Omental fat pad (tissue), 4 donors: ENCODE results near the gene EBI3. TPM values are rescaled to one million over a fixed set of nuclear protein-coding genes. Genes with fewer than 3 reads are reported as not detected.
"Not testable (repeated sequence)": the region's sequence is repeated elsewhere in the genome, so short reads cannot be mapped to it uniquely, and the experiment has no call there.

Experiments
- ATAC-seq: fragments of 150-250 bp; one replicate; pipeline ENCODE4 v1.9.1; 2016; ENCODE audit warnings: mild to moderate bottlenecking, moderate library complexity; ENCODE audit not compliant: low FRiP score
- DNase-seq: peaks from one replicate; pipeline ENCODE4 v3.0.0-alpha.2; 2019; ENCODE audit warnings: low spot score
- total RNA-seq, 4 donors: library from RNA; depleted of rRNA; stranded (reverse); fragments of >200 nt; gene quantifications; one replicate each; pipeline ENCODE4 v1.1.0, GENCODE V29; 2016
- TF ChIP-seq, protein P1 (sequence below), 3 donors: fragments of 450-650 bp; IDR thresholded peaks; one replicate each; pipeline ENCODE4 v1.5.1; 2016 to 2017; ENCODE audit warnings: antibody characterized with exemption in 3 of 3, mild to moderate bottlenecking in 3 of 3, moderate library complexity in 2 of 3

Gene EBI3
- total RNA-seq, 4 donors from 2014 or later: 2.2 to 11.4 (median 5.0) TPM

DNA sequence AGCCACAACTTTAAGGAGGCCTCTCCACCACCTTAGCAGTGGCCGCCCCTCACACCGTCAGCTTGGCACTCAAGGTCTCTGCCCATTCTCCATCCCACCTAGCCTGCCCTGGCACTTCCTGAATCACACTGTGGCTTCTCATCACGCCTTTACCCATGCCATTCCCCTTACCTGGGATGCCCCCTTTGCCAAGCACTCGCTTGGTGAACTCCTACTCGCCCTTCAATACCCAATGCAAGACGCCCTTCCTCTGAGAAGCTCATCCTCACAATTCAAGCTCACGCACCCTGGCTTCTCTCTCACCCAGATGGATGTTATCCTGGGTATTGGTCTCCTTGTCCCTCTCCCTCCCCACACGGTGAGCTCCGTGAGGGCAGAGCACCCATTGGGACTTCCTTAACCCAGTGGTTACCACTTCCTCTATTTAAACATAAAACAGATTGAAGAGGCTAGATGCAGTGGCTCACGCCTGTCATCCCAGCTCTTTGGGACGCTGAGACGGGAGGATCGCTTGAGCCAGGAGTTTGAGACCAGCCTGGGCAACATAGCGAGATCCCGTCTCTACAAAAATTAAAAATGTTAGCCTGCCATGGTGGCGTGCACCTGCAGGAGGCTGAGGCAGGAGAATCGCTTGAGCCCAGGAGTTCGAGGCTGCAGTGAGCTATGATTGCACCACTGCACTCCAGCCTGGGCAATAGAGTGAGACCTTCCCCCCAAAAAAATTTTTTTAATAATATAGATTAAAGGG lies 37.1 kb downstream of the EBI3 start:
- TF ChIP-seq, protein P1, sequence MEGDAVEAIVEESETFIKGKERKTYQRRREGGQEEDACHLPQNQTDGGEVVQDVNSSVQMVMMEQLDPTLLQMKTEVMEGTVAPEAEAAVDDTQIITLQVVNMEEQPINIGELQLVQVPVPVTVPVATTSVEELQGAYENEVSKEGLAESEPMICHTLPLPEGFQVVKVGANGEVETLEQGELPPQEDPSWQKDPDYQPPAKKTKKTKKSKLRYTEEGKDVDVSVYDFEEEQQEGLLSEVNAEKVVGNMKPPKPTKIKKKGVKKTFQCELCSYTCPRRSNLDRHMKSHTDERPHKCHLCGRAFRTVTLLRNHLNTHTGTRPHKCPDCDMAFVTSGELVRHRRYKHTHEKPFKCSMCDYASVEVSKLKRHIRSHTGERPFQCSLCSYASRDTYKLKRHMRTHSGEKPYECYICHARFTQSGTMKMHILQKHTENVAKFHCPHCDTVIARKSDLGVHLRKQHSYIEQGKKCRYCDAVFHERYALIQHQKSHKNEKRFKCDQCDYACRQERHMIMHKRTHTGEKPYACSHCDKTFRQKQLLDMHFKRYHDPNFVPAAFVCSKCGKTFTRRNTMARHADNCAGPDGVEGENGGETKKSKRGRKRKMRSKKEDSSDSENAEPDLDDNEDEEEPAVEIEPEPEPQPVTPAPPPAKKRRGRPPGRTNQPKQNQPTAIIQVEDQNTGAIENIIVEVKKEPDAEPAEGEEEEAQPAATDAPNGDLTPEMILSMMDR (IDR thresholded peaks at IDR 0.05): no peak
- ATAC-seq: no peak
- DNase-seq: no peak

DNA sequence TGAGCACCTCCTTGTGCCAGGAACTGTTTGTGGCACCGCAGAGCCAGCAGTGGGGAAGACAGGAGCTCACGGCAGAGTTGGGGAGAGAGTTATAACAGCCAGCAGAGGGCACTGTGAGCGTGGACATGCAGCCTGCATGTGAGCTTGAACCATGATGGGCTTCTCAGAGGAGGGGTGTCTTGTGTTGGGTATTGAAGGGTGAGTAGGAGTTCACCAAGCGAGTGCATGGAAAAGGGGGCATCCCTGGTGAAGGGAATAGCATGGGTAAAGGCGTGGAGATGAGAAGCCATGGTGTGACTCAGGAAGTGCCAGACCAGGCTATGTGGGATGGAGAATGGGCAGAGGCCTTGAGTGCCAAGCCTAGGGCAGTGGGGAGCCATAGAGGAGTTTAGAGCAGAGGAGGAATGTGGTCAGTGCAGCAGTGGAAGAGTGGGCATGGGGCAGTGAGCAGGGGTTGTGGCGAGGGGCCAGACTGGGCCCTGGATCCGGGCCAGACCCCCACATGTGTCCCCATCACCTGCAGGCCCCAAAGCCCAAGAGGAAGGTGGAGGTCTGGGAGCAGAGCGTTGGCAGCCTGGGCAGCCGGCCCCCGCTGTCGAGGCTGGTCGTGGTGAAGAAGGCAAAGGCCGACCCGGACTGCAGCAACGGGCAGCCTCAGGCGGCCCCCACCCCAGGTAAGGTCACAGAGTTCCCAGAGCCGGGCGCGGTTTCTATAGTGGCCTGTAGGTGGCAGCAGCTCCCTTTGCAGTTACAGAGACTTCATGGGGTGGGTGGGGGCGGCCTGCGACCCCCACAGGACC lies 38.0 kb downstream of the EBI3 start:
- TF ChIP-seq, protein P1 (IDR thresholded peaks at IDR 0.05): peak in 1 of 3 donors; percentile 45
- ATAC-seq (peak; percentile 29), DNase-seq (peak; percentile 36)

DNA sequence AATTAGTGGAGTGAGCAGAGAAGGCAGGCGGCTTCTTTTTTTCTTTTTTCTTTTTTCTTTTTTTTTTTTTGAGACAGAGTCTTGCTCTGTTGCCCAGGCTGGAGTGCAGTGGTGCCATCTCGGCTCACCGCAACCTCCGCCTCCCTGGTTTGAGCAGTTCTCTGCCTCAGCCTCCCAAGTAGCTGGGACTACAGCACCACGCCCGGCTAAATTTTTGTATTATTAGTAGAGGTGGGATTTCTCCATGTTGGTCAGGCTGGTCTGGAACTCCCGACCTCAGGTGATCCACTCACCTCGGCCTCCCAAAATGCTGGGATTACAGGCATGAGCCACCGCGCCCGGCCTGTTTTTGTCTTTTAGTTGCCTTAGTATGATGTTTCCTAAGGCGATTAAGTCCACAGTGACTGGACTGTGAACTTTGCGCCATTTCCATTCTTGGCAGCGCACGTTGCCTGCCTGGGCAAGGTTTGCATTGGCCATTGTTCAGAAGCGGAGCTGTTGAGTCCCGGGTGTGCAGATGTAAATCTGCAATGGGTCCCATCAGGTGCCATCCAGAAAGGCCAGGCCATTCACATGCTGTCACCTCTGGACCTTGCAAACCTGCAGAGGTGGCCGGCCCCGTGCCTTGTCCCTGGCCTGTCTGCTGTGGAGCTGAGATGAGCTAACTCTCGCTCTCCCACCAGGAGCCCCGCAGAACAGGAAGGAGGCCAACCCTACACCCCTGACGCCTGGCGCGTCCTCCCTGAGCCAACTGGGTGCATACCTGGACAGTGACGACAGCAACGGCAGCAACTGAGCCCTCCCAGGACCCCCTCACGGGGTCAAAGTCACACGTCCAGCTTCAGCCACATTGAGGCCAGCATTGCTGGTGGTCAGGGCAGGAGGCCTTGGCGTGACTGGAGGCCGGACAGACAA lies 38.8 kb downstream of the EBI3 start:
- ATAC-seq (no peak), DNase-seq (no peak)
- TF ChIP-seq, protein P1 (IDR thresholded peaks at IDR 0.05): no peak

DNA sequence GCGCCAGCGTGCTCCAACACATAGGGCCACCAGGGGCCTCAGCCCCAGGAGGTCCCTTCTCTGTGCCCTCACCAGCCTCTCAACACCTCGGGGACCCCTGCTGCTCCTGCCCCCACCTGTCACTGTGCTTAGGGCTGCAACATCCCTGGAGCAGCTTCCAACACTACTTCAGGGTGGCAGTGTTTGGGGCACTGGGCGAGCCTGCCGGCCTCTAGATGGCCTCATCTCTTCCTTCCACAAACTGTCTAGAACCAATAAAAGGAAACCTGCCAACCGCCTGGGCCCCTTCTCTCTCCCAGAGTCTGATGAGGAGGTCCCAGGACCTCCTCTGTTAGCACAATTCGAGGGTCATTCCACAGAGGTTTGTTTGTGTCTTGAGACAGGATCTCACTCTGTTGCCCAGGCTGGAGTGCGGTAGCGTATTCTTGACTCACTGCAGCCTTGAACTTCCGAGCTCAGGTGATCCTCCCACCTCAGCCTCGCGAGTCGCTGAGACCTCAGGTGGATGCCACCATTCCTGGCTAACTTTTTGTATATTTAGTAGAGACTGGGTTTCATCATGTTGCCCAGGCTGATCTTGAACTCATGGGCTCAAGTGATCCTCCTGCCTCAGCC lies 39.6 kb downstream of the EBI3 start:
- TF ChIP-seq, protein P1 (IDR thresholded peaks at IDR 0.05): no peak
- ATAC-seq (no peak), DNase-seq (no peak)

DNA sequence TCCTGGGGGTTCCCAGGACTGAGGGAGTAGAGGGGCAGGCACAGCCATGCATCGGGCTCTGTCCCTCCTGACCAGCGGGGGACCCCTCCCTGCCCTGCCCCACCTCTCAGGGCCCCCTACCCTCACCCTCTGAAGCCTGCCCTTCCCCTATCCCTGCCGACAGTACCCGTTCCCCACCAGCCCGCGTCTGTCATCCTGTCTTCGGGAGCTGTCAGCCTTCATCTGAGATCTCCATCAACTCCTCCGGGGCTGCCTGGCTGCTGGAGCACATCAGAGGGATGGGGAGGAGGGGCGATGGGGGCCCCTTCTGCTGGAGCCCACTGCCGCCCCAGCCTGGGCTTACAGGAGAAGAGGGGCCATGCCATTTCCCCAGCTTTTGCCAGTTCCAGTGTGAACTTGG lies 43.6 kb downstream of the EBI3 start:
- no peak for DNase-seq
- TF ChIP-seq, protein P1 (IDR thresholded peaks at IDR 0.05): no peak
- no peak for ATAC-seq

DNA sequence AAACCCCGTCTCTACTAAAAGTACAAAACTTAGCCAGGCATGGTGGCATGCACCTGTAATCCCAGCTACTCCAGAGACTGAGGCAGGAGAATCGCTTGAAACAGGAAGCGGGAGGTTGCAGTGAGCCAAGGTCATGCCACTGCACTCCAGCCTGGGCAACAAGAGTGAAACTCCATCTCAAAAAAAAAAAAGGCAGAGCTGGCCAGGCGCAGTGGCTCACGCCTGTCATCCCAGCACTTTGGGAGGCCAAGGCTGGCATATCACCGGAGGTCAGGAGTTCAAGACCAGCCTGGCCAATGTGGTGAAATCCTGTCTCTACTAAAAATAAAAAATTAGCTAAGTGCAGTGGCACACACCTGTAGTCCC lies 45.0 kb downstream of the EBI3 start:
- DNase-seq: not testable (repeated sequence)

More for the DNA sequence above, 45.0 kb downstream of the EBI3 start:
- not testable (repeated sequence) for ATAC-seq
